ENCODE data around the gene ALX3. TPM values are rescaled to one million over a fixed set of nuclear protein-coding genes. Genes with fewer than 3 reads are reported as not detected.
A peak's percentile ranks its signal among the peaks of the same experiment; 100 is the strongest.

The ALX3 gene
- polyA plus RNA-seq (2013, experiment 1 of 2): 0.30 TPM
- 0.25 TPM for polyA plus RNA-seq (2013, experiment 2 of 2)

DNA sequence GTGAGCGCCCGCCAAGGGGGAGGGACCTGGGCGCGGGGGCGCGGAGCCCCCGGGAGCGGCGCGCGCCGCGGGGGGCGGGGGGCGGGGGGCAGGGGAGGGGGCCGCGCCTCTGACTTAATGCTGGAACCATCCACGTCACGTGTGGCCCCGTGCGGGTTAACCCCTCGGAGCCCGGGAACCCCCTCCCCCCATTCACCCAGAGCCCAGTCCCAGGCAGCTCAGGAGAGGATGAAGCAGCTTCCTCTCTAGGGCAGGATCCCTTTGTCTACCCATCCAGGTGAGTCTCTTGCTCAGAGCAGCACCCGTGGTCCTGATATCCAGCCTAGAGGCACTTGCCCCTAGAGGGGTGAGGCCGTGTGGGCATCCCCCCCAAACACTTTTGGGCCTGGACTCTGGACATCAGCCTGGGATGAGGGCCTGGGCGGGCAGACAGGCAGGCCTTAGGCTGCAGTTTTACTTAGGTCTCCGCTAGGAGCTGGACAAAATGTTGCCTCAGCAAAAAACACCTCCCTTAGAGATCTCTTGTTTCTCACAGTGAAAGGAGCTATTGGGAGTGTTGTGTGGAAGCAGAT lies at the start of gene ALX3:
Gene ALX3, minus strand, starts transcription at position 2 of the 572 bp plus-strand sequence. CDS start 60 bp downstream, outside the sequence.
- Histone ChIP-seq H3K36me3 (ENCODE audit: insufficient read depth, low read length) (no peaks in the 10 kb centered on the region), H3K27ac (ENCODE audit: low read depth, low read length) (no peak within 1 kb of the TSS), H3K9me3 (ENCODE audit: insufficient read depth, low read depth, low read length) (no peaks in the 10 kb centered on the region), H3K27me3 (ENCODE audit: insufficient read depth, low read length) (peaks cover 100% of the 10 kb centered on the region), H3K4me1 (ENCODE audit: insufficient read depth, low read length) (peaks cover 5% of the 10 kb centered on the region; the same call in 1 of the 2 replicates), H3K9ac (ENCODE audit: low read depth, low read length) (no peak within 1 kb of the TSS; the same call in 1 of the 2 replicates), H3K4me3 (ENCODE audit: low read length) (peak within 1 kb of the TSS; percentile 44)
- 7% methylated on average over 27 of the region's 27 CpGs for WGBS

DNA sequence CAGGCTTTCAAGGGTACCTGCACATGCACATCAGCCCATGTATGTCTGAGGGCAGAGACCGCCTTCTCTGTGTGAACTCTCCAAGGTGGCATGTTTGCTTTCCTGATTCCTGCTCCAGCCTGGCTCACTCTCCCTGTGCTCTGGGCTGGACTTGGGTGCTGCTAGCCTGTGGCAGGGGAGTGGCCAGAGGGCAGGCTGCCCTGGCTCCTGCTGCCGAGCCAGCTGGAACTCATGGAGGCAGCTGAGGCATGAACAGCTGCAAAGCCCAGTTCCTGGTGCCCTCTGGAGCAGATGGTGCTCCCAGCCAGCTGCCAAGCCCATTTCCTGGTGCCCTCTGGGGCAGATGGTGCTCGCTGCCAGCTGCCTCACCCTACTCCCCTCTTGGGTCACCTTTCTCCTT lies 49.4 kb upstream of the ALX3 start:
- H3K27me3 ChIP-seq (ENCODE audit: insufficient read depth, low read length): no peaks in the 10 kb centered on the region
- WGBS: 91% methylated on average over 2 of the region's 3 CpGs
- no peak overlapping the region for H3K9ac ChIP-seq (ENCODE audit: low read depth, low read length)
- H3K36me3 ChIP-seq (ENCODE audit: insufficient read depth, low read length): no peaks in the 10 kb centered on the region
- no peak overlapping the region for H3K27ac ChIP-seq (ENCODE audit: low read depth, low read length)
- H3K4me1 ChIP-seq (ENCODE audit: insufficient read depth, low read length): no peaks in the 10 kb centered on the region
- H3K9me3 ChIP-seq (ENCODE audit: insufficient read depth, low read depth, low read length): peaks cover 9% of the 10 kb centered on the region; the same call in 1 of the 2 replicates
- no peak overlapping the region for H3K4me3 ChIP-seq (ENCODE audit: low read length)

DNA sequence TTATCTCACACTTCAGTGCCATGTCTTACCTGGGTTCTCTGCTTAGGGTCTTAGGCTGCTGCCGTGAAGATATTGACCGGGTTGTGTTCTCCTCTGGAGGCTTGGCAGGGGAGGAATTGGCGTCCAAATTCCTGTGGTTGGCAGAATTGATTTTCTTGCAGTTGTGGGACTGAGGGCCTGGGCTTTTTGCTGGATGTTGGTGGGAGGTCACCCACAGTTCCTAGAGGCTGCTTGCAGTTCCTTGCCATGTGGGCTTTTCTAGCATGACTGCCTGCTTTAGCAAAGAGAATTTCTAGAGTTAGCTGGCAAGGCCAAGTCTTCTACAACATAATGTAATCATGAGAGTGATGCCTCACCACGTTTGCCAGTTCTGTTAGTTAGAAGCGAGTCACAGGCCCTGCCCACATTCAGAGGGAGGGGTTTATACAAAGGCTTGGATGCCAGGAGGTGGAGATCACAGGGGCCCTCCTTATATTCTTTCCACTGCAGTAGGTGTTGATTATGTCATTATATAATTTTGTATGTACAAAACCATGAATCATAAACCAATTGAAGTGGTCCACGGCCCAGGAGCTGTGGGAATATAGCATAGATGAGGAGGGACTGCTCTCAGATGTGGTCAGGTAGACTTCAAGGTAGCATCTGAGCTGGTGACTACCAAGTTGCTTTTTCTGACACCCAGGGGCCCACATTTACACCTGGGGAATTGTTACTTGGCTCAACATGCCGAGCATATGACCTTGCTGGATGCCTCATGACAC lies 48.3 kb upstream of the ALX3 start:
- Histone ChIP-seq H3K4me1 (ENCODE audit: insufficient read depth, low read length) (no peaks in the 10 kb centered on the region), H3K9me3 (ENCODE audit: insufficient read depth, low read depth, low read length) (peaks cover 4% of the 10 kb centered on the region; the same call in 1 of the 2 replicates), H3K36me3 (ENCODE audit: insufficient read depth, low read length) (no peaks in the 10 kb centered on the region), H3K27ac (ENCODE audit: low read depth, low read length) (no peak overlapping the region), H3K9ac (ENCODE audit: low read depth, low read length) (no peak overlapping the region), H3K27me3 (ENCODE audit: insufficient read depth, low read length) (no peaks in the 10 kb centered on the region), H3K4me3 (ENCODE audit: low read length) (no peak overlapping the region)
- 72% methylated on average over 7 of the region's 7 CpGs for WGBS

DNA sequence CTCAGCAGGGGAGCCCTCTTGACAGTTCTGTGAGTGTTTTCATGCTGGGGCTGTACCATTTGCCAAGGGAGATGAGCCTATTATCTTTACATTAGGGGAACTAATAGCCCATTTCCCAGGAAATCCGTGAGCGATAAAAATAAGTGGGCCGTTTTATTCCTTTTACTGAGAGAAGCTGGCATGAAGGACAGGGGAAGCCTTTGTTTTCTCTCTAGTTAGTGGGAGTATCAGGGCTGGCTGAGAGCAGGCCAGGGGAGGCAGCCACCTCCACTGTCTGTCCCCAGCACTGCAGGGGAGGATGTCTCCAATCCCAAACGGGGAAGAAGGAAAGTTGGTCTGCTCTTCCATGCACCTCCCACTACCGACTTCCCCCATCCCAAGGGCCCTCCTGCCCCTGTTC lies 44.3 kb upstream of the ALX3 start:
- H3K36me3 ChIP-seq (ENCODE audit: insufficient read depth, low read length): no peaks in the 10 kb centered on the region
- no peaks in the 10 kb centered on the region for H3K9me3 ChIP-seq (ENCODE audit: insufficient read depth, low read depth, low read length)
- H3K27me3 ChIP-seq (ENCODE audit: insufficient read depth, low read length): no peaks in the 10 kb centered on the region
- H3K27ac ChIP-seq (ENCODE audit: low read depth, low read length): no peak overlapping the region
- H3K9ac ChIP-seq (ENCODE audit: low read depth, low read length): no peak overlapping the region
- 54% methylated on average over 5 of the region's 5 CpGs for WGBS
- H3K4me3 ChIP-seq (ENCODE audit: low read length): no peak overlapping the region
- H3K4me1 ChIP-seq (ENCODE audit: insufficient read depth, low read length): no peaks in the 10 kb centered on the region

DNA sequence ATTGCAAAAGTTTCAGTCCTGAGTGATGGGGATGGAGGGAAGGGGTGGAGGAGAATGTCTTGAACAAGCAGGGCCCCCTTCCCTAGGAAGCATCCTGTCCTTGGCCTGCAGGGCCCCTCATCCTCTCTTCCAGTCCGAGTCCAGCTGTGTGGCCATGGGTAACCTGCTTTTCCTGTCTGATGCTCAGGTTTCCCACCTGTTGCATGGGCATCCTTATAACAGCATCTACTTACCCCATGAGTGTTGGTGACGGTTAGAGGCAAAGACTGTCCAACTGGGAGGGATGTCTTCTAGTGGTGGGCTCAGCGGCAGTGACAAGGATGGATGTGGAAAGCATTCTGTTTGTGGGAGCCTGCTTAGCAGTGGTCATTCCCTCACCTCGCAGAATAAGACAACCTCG lies 43.7 kb upstream of the ALX3 start:
- Histone ChIP-seq H3K4me1 (ENCODE audit: insufficient read depth, low read length) (no peaks in the 10 kb centered on the region), H3K4me3 (ENCODE audit: low read length) (no peak overlapping the region), H3K9ac (ENCODE audit: low read depth, low read length) (no peak overlapping the region), H3K36me3 (ENCODE audit: insufficient read depth, low read length) (no peaks in the 10 kb centered on the region), H3K27me3 (ENCODE audit: insufficient read depth, low read length) (no peaks in the 10 kb centered on the region), H3K27ac (ENCODE audit: low read depth, low read length) (no peak overlapping the region), H3K9me3 (ENCODE audit: insufficient read depth, low read depth, low read length) (no peaks in the 10 kb centered on the region)
- WGBS: 92% methylated on average over 5 of the region's 5 CpGs

DNA sequence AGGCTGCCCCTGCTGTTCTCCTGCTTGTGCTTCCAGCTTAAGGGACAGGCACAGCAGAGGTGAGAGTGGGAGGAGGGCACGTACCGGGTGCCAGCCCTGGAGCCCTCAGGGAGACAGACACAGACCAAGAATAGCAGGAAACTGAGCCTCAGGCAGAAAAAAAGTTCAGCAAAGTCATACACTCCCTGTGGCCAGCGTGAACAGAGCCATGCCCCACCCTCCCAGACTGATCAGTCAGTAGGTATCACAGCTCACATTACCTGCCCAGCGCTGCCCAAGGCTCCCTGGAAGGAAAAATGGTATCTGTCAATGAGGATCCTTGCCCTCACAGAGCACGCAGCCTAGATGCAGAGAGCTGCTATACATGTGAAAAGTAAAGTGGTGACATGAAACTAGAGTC lies 43.1 kb upstream of the ALX3 start:
- WGBS: 78% methylated on average over 5 of the region's 5 CpGs
- no peaks in the 10 kb centered on the region for H3K9me3 ChIP-seq (ENCODE audit: insufficient read depth, low read depth, low read length)
- no peaks in the 10 kb centered on the region for H3K4me1 ChIP-seq (ENCODE audit: insufficient read depth, low read length)

DNA sequence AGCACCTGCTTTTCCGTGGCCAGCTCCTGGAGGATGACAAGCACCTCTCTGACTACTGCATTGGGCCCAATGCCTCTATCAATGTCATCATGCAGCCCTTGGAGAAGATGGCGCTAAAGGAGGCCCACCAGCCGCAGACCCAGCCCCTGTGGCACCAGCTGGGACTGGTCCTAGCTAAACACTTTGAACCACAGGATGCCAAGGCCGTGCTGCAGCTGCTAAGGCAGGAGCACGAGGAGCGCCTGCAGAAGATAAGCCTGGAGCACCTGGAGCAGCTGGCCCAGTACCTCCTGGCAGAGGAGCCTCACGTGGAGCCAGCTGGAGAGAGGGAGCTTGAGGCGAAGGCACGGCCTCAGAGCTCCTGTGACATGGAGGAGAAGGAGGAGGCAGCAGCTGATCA lies 42.2 kb upstream of the ALX3 start:
- no peak overlapping the region for H3K27ac ChIP-seq (ENCODE audit: low read depth, low read length)
- no peak overlapping the region for H3K9ac ChIP-seq (ENCODE audit: low read depth, low read length)
- H3K27me3 ChIP-seq (ENCODE audit: insufficient read depth, low read length): no peaks in the 10 kb centered on the region
- no peak overlapping the region for H3K4me3 ChIP-seq (ENCODE audit: low read length)
- WGBS: 84% methylated on average over 9 of the region's 9 CpGs
- H3K4me1 ChIP-seq (ENCODE audit: insufficient read depth, low read length): no peaks in the 10 kb centered on the region
- no peaks in the 10 kb centered on the region for H3K36me3 ChIP-seq (ENCODE audit: insufficient read depth, low read length)
- no peaks in the 10 kb centered on the region for H3K9me3 ChIP-seq (ENCODE audit: insufficient read depth, low read depth, low read length)

More for the DNA sequence above, 43.1 kb upstream of the ALX3 start:
- H3K27me3 ChIP-seq (ENCODE audit: insufficient read depth, low read length): no peaks in the 10 kb centered on the region
- H3K27ac ChIP-seq (ENCODE audit: low read depth, low read length): no peak overlapping the region
- no peak overlapping the region for H3K4me3 ChIP-seq (ENCODE audit: low read length)
- no peaks in the 10 kb centered on the region for H3K36me3 ChIP-seq (ENCODE audit: insufficient read depth, low read length)
- no peak overlapping the region for H3K9ac ChIP-seq (ENCODE audit: low read depth, low read length)

DNA sequence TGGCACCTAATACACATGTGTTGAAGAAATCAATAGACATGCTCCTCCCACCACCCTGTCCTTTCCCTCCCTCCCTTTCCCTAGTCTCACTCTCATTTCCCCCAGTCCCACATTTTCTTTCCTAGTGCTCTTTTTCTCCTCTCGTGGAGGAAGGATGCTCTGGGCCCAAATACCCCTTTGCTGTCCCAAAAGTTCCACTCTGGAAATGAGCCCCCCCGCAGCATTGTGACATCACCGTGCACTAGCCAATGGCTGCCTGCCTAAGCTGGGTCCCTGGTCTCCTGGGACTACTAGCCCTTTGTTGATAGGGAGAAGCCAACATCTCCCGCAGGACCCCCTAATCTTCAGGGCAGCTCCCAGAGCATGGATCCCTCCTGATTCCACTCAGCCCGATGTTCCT lies 41.7 kb upstream of the ALX3 start, which contains the start of gene UBL4B:
Gene UBL4B, plus strand, starts transcription at position 301 of the 400 bp plus-strand sequence. Its CDS starts 92 bp downstream, at position 393.
- WGBS: 94% methylated on average over 5 of the region's 5 CpGs
- no peak within 1 kb of the TSS for H3K4me3 ChIP-seq (ENCODE audit: low read length)
- no peaks in the 10 kb centered on the region for H3K9me3 ChIP-seq (ENCODE audit: insufficient read depth, low read depth, low read length)
- no peaks in the 10 kb centered on the region for H3K4me1 ChIP-seq (ENCODE audit: insufficient read depth, low read length)
- H3K27ac ChIP-seq (ENCODE audit: low read depth, low read length): no peak within 1 kb of the TSS
- H3K9ac ChIP-seq (ENCODE audit: low read depth, low read length): no peak within 1 kb of the TSS
- no peaks in the 10 kb centered on the region for H3K27me3 ChIP-seq (ENCODE audit: insufficient read depth, low read length)
- H3K36me3 ChIP-seq (ENCODE audit: insufficient read depth, low read length): no peaks in the 10 kb centered on the region

DNA sequence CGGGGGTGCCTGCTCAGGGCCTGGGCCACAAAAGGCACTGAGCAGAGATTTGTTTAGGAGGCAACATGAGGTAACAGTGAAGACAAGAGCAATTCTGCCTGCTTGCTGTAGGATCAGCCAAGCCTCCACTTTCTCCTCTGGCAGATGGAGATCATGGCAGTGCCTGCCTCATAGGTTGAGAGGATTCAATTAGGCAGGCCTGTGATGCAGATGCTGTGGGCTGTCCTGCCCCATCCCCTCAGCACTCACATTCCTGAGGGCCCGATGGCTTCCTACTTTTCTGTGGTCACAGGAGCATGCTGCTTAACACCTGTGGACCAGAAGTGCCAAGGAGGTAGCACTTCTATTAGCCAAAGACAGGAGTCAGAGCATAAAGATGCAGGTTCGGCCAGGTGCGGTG lies 40.6 kb upstream of the ALX3 start:
- H3K4me1 ChIP-seq (ENCODE audit: insufficient read depth, low read length): no peaks in the 10 kb centered on the region
- H3K9me3 ChIP-seq (ENCODE audit: insufficient read depth, low read depth, low read length): no peaks in the 10 kb centered on the region
- no peaks in the 10 kb centered on the region for H3K36me3 ChIP-seq (ENCODE audit: insufficient read depth, low read length)
- no peak overlapping the region for H3K4me3 ChIP-seq (ENCODE audit: low read length)
- no peaks in the 10 kb centered on the region for H3K27me3 ChIP-seq (ENCODE audit: insufficient read depth, low read length)
- WGBS: 88% methylated on average over 4 of the region's 4 CpGs
- no peak overlapping the region for H3K9ac ChIP-seq (ENCODE audit: low read depth, low read length)
- H3K27ac ChIP-seq (ENCODE audit: low read depth, low read length): no peak overlapping the region

DNA sequence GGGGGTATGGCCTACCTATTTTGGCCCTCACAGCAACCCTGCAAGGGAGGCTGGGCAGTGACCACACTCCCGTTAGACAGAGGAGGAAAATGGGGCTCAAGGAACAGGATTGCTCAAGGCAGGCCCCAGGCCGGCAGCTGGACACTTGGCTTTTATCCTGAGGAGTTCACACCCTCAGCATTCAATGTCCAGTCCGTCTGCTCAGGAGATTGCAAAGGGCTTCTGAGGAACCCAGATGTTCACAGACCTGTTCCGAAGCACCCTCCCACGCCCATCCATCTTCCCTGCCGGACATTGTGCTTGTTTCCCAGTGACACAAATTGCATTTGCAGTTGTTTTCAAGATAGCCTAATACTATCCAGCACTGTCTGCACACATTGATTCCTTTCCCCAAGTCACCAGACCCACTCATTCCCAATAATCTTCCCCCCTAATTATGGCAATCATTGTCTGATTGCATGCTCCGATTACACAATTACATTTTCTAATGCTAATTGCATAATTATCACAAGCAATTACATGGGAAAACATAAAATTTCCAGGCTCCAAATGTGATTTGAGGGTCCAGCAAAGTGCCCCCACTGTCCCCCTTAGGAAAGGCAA lies 37.5 kb upstream of the ALX3 start:
- 76% methylated on average over 7 of the region's 7 CpGs for WGBS
- H3K9me3 ChIP-seq (ENCODE audit: insufficient read depth, low read depth, low read length): no peaks in the 10 kb centered on the region
- no peaks in the 10 kb centered on the region for H3K27me3 ChIP-seq (ENCODE audit: insufficient read depth, low read length)

More for the DNA sequence above, 37.5 kb upstream of the ALX3 start:
- H3K27ac ChIP-seq (ENCODE audit: low read depth, low read length): no peak overlapping the region
- no peaks in the 10 kb centered on the region for H3K4me1 ChIP-seq (ENCODE audit: insufficient read depth, low read length)
- no peaks in the 10 kb centered on the region for H3K36me3 ChIP-seq (ENCODE audit: insufficient read depth, low read length)
- no peak overlapping the region for H3K9ac ChIP-seq (ENCODE audit: low read depth, low read length)
- no peak overlapping the region for H3K4me3 ChIP-seq (ENCODE audit: low read length)
